Nephron progenitor cell (in vitro differentiated cells): Measurements from ENCODE around the gene ITGB2.
A peak's percentile ranks its signal among the peaks of the same experiment; 100 is the strongest.

ENCODE experiments used
- DNase-seq: peaks from one replicate; pipeline ENCODE4 v3.0.0; 2021
- H3K27ac Mint-ChIP-seq: 2 replicates; pipeline ENCODE4 v1.8.0; 2021; ENCODE audit warnings: mild to moderate bottlenecking, moderate library complexity, mixed read lengths
- H3K27me3 Mint-ChIP-seq: 2 replicates; pipeline ENCODE4 v1.8.0; 2021; ENCODE audit warnings: mild to moderate bottlenecking, low read depth, mixed read lengths; ENCODE audit not compliant: poor library complexity
- H3K36me3 Mint-ChIP-seq: 2 replicates; pipeline ENCODE4 v1.8.0; 2021; ENCODE audit warnings: low read depth, mixed read lengths
- H3K4me1 Mint-ChIP-seq: 2 replicates; pipeline ENCODE4 v1.8.0; 2021; ENCODE audit warnings: mixed read lengths
- H3K4me3 Mint-ChIP-seq: 2 replicates; pipeline ENCODE4 v1.8.0; 2021; ENCODE audit warnings: mild to moderate bottlenecking, moderate library complexity, mixed read lengths
- H3K9me3 Mint-ChIP-seq: 2 replicates; pipeline ENCODE4 v1.8.0; 2021; ENCODE audit warnings: mild to moderate bottlenecking, moderate library complexity, mixed read lengths
- CTCF ChIP-seq: fragments of 200-600 bp; sonication (generic); IDR thresholded peaks from 2 replicates; pipeline ENCODE4 v1.5.0; 2021; ENCODE audit warnings: antibody characterized with exemption

ITGB2 gene

GRCh38 chr21:44920694-44921604 lies at the start of gene ITGB2:
Gene ITGB2 (minus strand): TSS chr21:44920899. CDS start chr21:44910782, 10,117 bp downstream.
- H3K4me1 Mint-ChIP-seq: peaks cover 34% of the 10 kb centered on the region
- H3K27me3 Mint-ChIP-seq: peaks cover 100% of the 10 kb centered on the region
- H3K27ac Mint-ChIP-seq: peak within 1 kb of the TSS; percentile 46
- DNase-seq: no peak
- no peaks in the 10 kb centered on the region for H3K36me3 Mint-ChIP-seq
- H3K4me3 Mint-ChIP-seq: peak within 1 kb of the TSS; percentile 56
- H3K9me3 Mint-ChIP-seq: peaks cover 21% of the 10 kb centered on the region
- TF ChIP-seq CTCF: no peak

- H3K4me3 Mint-ChIP-seq: no peak overlapping the region
- DNase-seq: no peak
- H3K27ac Mint-ChIP-seq: peak overlapping the region; percentile 90
Observed at GRCh38 chr21:44969931-44970755, 49.4 kb upstream of the ITGB2 start.

GRCh38 chr21:44969066-44969670 lies 48.5 kb upstream of the ITGB2 start:
- no peak for DNase-seq
- Mint-ChIP-seq H3K9me3 (peaks cover 14% of the 10 kb centered on the region), H3K27ac (peak overlapping the region; percentile 90), H3K4me3 (no peak overlapping the region), H3K4me1 (peaks cover 47% of the 10 kb centered on the region), H3K27me3 (peaks cover 3% of the 10 kb centered on the region), H3K36me3 (peaks cover 31% of the 10 kb centered on the region)
- TF ChIP-seq CTCF: no peak

More at GRCh38 chr21:44969931-44970755, 49.4 kb upstream of the ITGB2 start:
- peaks cover 4% of the 10 kb centered on the region for H3K9me3 Mint-ChIP-seq
- H3K36me3 Mint-ChIP-seq: peaks cover 25% of the 10 kb centered on the region
- H3K4me1 Mint-ChIP-seq: peaks cover 38% of the 10 kb centered on the region
- no peaks in the 10 kb centered on the region for H3K27me3 Mint-ChIP-seq
- TF ChIP-seq CTCF: no peak

- Mint-ChIP-seq H3K27ac (no peak overlapping the region), H3K27me3 (peaks cover 7% of the 10 kb centered on the region), H3K4me1 (peaks cover 58% of the 10 kb centered on the region), H3K36me3 (peaks cover 43% of the 10 kb centered on the region), H3K9me3 (peaks cover 19% of the 10 kb centered on the region), H3K4me3 (no peak overlapping the region)
- TF ChIP-seq CTCF: no peak
- DNase-seq: no peak
Observed at GRCh38 chr21:44967082-44968047, 46.7 kb upstream of the ITGB2 start.
